OCI-LY1 (cell line): Measurements from ENCODE around the gene ATP6V1A.

Source experiments
- H2AFZ ChIP-seq: fragments of 200-600 bp; sonication (generic), shearing (Covaris generic); 2 replicates; pipeline ENCODE4 v1.6.0; 2014; ENCODE audit warnings: antibody characterized with exemption, mild to moderate bottlenecking, low read length
- H3F3A ChIP-seq: fragments of 200-600 bp; sonication (generic), shearing (Covaris generic); 2 replicates; pipeline ENCODE4 v1.6.0; 2014; ENCODE audit warnings: mild to moderate bottlenecking, antibody characterized with exemption, low read length, moderate library complexity; ENCODE audit not compliant: insufficient read depth
- H3K27ac ChIP-seq: fragments of 200-600 bp; sonication (generic); 2 replicates; pipeline ENCODE4 v1.5.1; 2014; ENCODE audit warnings: low read length, mixed run types, mild to moderate bottlenecking, low read depth; ENCODE audit not compliant: poor library complexity, severe bottlenecking
- H3K27me3 ChIP-seq: fragments of 200-600 bp; sonication (generic); 2 replicates; pipeline ENCODE4 v1.6.0; 2014; ENCODE audit warnings: antibody characterized with exemption, mild to moderate bottlenecking, low read length, moderate library complexity; ENCODE audit not compliant: insufficient read depth
- H3K36me3 ChIP-seq: fragments of 200-600 bp; sonication (generic); 2 replicates; pipeline ENCODE4 v1.6.1; 2014; ENCODE audit warnings: mild to moderate bottlenecking, antibody characterized with exemption, low read length, moderate library complexity, mixed read lengths; ENCODE audit not compliant: insufficient read depth
- H3K4me1 ChIP-seq: fragments of 200-600 bp; sonication (generic); 2 replicates; pipeline ENCODE4 v1.5.1; 2014; ENCODE audit warnings: mild to moderate bottlenecking, low read length, moderate library complexity; ENCODE audit not compliant: insufficient read depth, severe bottlenecking
- H3K4me2 ChIP-seq: fragments of 200-600 bp; sonication (generic), shearing (Covaris generic); 2 replicates; pipeline ENCODE4 v1.6.1; 2014; ENCODE audit warnings: low read length
- H3K4me3 ChIP-seq: fragments of 200-600 bp; sonication (generic); 2 replicates; pipeline ENCODE4 v1.5.1; 2014; ENCODE audit warnings: low read length, low read depth, mild to moderate bottlenecking, mixed read lengths; ENCODE audit not compliant: poor library complexity, severe bottlenecking
- H3K79me2 ChIP-seq: fragments of 200-600 bp; shearing (Covaris generic); 2 replicates; pipeline ENCODE4 v1.6.1; 2016; ENCODE audit warnings: mixed run types, low read length, mixed read lengths; ENCODE audit not compliant: insufficient read depth
- H3K9ac ChIP-seq: fragments of 200-600 bp; sonication (generic), shearing (Covaris generic); 2 replicates; pipeline ENCODE4 v1.6.1; 2014; ENCODE audit warnings: mild to moderate bottlenecking, low read length, mixed read lengths
- H3K9me2 ChIP-seq: fragments of 200-600 bp; sonication (generic), shearing (Covaris generic); 2 replicates; pipeline ENCODE4 v1.6.1; 2014; ENCODE audit warnings: low read depth, mild to moderate bottlenecking, low read length, mixed read lengths
- H3K9me3 ChIP-seq: fragments of 200-600 bp; shearing (Covaris generic); 2 replicates; pipeline ENCODE4 v1.6.1; 2014; ENCODE audit warnings: low read length, mixed read lengths
- H4K20me1 ChIP-seq: fragments of 200-600 bp; sonication (generic), shearing (Covaris generic); 2 replicates; pipeline ENCODE4 v1.6.0; 2016; ENCODE audit warnings: mild to moderate bottlenecking, low read length; ENCODE audit not compliant: insufficient read depth
- CTCF ChIP-seq: fragments of 200-600 bp; sonication (generic), shearing (Covaris generic); IDR thresholded peaks from 2 replicates; pipeline ENCODE4 v1.5.1; 2017; ENCODE audit warnings: mild to moderate bottlenecking, antibody characterized with exemption, low read length, moderate library complexity, mixed read lengths
- EZH2 ChIP-seq: fragments of 200-600 bp; sonication (generic), shearing (Covaris generic); IDR thresholded peaks from 2 replicates; pipeline ENCODE4 v1.8.0; 2017; ENCODE audit warnings: borderline replicate concordance, mixed run types, mild to moderate bottlenecking, antibody characterized with exemption, low read length, moderate library complexity, mixed read lengths

The ATP6V1A gene

GRCh38 chr3:113795693-113796092 lies 48.9 kb downstream of the ATP6V1A start:
- no peak overlapping the region for H3K9ac ChIP-seq
- H3K4me1 ChIP-seq = no peaks in the 10 kb centered on the region

GRCh38 chr3:113802795-113803455 lies 56.1 kb downstream of the ATP6V1A start:
- no peaks in the 10 kb centered on the region for H3K4me1 ChIP-seq
- H3K27me3 ChIP-seq = no peaks in the 10 kb centered on the region
- H3K4me2 ChIP-seq = no peak overlapping the region
- H4K20me1 ChIP-seq = no peaks in the 10 kb centered on the region
- H2AFZ ChIP-seq = no peak overlapping the region
- H3K9me2 ChIP-seq = no peaks in the 10 kb centered on the region
- H3K36me3 ChIP-seq = peaks cover 87% of the 10 kb centered on the region
- H3F3A ChIP-seq = no peaks in the 10 kb centered on the region
- TF ChIP-seq EZH2 (no peak), CTCF (no peak)
- H3K79me2 ChIP-seq = no peaks in the 10 kb centered on the region
- H3K9ac ChIP-seq = no peak overlapping the region
- H3K27ac ChIP-seq = no peak overlapping the region
- H3K4me3 ChIP-seq = no peak overlapping the region
- H3K9me3 ChIP-seq = no peaks in the 10 kb centered on the region

More at GRCh38 chr3:113795693-113796092, 48.9 kb downstream of the ATP6V1A start:
- Histone ChIP-seq H3K27ac (no peak overlapping the region), H3K36me3 (peaks cover 61% of the 10 kb centered on the region), H3K27me3 (no peaks in the 10 kb centered on the region), H2AFZ (no peak overlapping the region), H3K4me3 (no peak overlapping the region), H3F3A (no peaks in the 10 kb centered on the region), H3K9me3 (no peaks in the 10 kb centered on the region), H4K20me1 (no peaks in the 10 kb centered on the region), H3K4me2 (no peak overlapping the region), H3K79me2 (no peaks in the 10 kb centered on the region), H3K9me2 (no peaks in the 10 kb centered on the region)
- TF ChIP-seq EZH2 (no peak), CTCF (no peak)

- Histone ChIP-seq H3K27me3 (no peaks in the 10 kb centered on the region), H2AFZ (no peak overlapping the region), H3K9me2 (no peaks in the 10 kb centered on the region), H3K36me3 (peaks cover 79% of the 10 kb centered on the region), H3K79me2 (no peaks in the 10 kb centered on the region), H3K27ac (no peak overlapping the region), H3K4me3 (no peak overlapping the region), H3F3A (no peaks in the 10 kb centered on the region), H3K4me2 (no peak overlapping the region), H3K9me3 (no peaks in the 10 kb centered on the region), H3K9ac (no peak overlapping the region), H3K4me1 (no peaks in the 10 kb centered on the region), H4K20me1 (no peaks in the 10 kb centered on the region)
- TF ChIP-seq CTCF (no peak), EZH2 (no peak)
Measured at GRCh38 chr3:113804661-113805060, 57.8 kb downstream of the ATP6V1A start.
